CD4-positive, alpha-beta T cell (primary cell): Measurements from ENCODE around the gene NAV2. TPM values are rescaled to one million over a fixed set of nuclear protein-coding genes. Genes with fewer than 3 reads are reported as not detected.

Experiments used
- ATAC-seq: fragments of 200-7000 bp; cut with Tn5 transposase; one replicate; pipeline ENCODE4 v1.10.0; 2022; ENCODE audit warnings: mild to moderate bottlenecking; ENCODE audit not compliant: poor library complexity
- CTCF ChIA-PET: fragments of 350-600 bp; sonication (Branson Sonifier 250); formaldehyde crosslinking; loops from one replicate; lab custom pipeline; 2021; ENCODE audit warnings: antibody characterized with exemption, inconsistent platforms; lab: Charles Lee
- POLR2A ChIA-PET: fragments of 350-600 bp; sonication (Branson Sonifier 250); formaldehyde crosslinking; loops from one replicate; lab custom pipeline; 2021; ENCODE audit warnings: antibody characterized with exemption, inconsistent platforms; lab: Charles Lee
- DNase-seq, 14 experiments: peaks; one replicate each; pipeline ENCODE4 v3.0.0-alpha.2; 2013 to 2020; ENCODE audit warnings: mixed read lengths in 2 of 14
- H3K27ac ChIP-seq, 2 donors: one replicate each; pipeline versions ENCODE4 v1.5.1 to v1.7.0; 2013; ENCODE audit warnings: low read length in 2 of 2, low read depth in 1 of 2, mild to moderate bottlenecking in 1 of 2
- H3K27me3 ChIP-seq, 2 experiments: 1 replicate in 1 of 2; 2 replicates in 1 of 2; pipeline versions ENCODE4 v1.6.1 to v1.7.0; 2013; ENCODE audit warnings: low read length in 2 of 2, control low read depth in 1 of 2, mild to moderate bottlenecking in 1 of 2, moderate library complexity in 1 of 2; ENCODE audit not compliant: insufficient read depth in 2 of 2, control insufficient read depth in 1 of 2
- H3K36me3 ChIP-seq: one replicate; pipeline ENCODE4 v1.6.1; 2013; ENCODE audit warnings: low read length, control low read depth; ENCODE audit not compliant: insufficient read depth
- H3K4me1 ChIP-seq: one replicate; pipeline ENCODE4 v1.6.1; 2013; ENCODE audit warnings: low read length, control low read depth; ENCODE audit not compliant: insufficient read depth
- H3K4me3 ChIP-seq: one replicate; pipeline ENCODE4 v1.5.1; 2013; ENCODE audit warnings: mild to moderate bottlenecking, low read length, moderate library complexity
- H3K9me3 ChIP-seq, 2 experiments: 1 replicate in 1 of 2; 2 replicates in 1 of 2; pipeline versions ENCODE4 v1.6.1 to v1.7.0; 2013; ENCODE audit warnings: low read length in 2 of 2, mild to moderate bottlenecking in 2 of 2, control low read depth in 1 of 2, moderate library complexity in 1 of 2; ENCODE audit not compliant: control insufficient read depth in 1 of 2, insufficient read depth in 1 of 2
- H3K27ac Mint-ChIP-seq: one replicate; pipeline ENCODE4 v1.8.0; 2020; ENCODE audit warnings: mixed read lengths
- H3K27me3 Mint-ChIP-seq: one replicate; pipeline ENCODE4 v1.8.0; 2021; ENCODE audit warnings: mixed read lengths
- H3K36me3 Mint-ChIP-seq: one replicate; pipeline ENCODE4 v1.8.0; 2021; ENCODE audit warnings: low read depth, mixed read lengths
- H3K4me1 Mint-ChIP-seq: one replicate; pipeline ENCODE4 v1.8.0; 2021; ENCODE audit warnings: low read depth, mixed read lengths
- H3K4me3 Mint-ChIP-seq: one replicate; pipeline ENCODE4 v1.8.0; 2020; ENCODE audit warnings: mild to moderate bottlenecking, mixed read lengths
- H3K9me3 Mint-ChIP-seq: one replicate; pipeline ENCODE4 v1.8.0; 2020; ENCODE audit warnings: mixed read lengths
- CTCF ChIP-seq: fragments of 200-600 bp; IDR thresholded peaks from one replicate; pipeline ENCODE4 v1.8.0; 2022; ENCODE audit warnings: antibody characterized with exemption, mild to moderate bottlenecking
- intact Hi-C, 2 experiments: fragments of 100-400 bp; cut with DNase I in 1 of 2; cut with micrococcal nuclease in 1 of 2; formaldehyde crosslinking; loops; one replicate each; pipeline versions ENCODE4 v1.15.1 to v1.9.0; 2023 to 2025; cut with DNase I, micrococcal nuclease
- total RNA-seq, 174 experiments: library from RNA in 2 of 174; stranded (reverse) in 2 of 174; gene quantifications; one replicate each; pipeline ENCODE4 v1.2.3 and lab custom pipeline; 2021 to 2026

The NAV2 gene
- total RNA-seq, 2 experiments from 2014 or later = 0.55 to 0.64 TPM

DNA sequence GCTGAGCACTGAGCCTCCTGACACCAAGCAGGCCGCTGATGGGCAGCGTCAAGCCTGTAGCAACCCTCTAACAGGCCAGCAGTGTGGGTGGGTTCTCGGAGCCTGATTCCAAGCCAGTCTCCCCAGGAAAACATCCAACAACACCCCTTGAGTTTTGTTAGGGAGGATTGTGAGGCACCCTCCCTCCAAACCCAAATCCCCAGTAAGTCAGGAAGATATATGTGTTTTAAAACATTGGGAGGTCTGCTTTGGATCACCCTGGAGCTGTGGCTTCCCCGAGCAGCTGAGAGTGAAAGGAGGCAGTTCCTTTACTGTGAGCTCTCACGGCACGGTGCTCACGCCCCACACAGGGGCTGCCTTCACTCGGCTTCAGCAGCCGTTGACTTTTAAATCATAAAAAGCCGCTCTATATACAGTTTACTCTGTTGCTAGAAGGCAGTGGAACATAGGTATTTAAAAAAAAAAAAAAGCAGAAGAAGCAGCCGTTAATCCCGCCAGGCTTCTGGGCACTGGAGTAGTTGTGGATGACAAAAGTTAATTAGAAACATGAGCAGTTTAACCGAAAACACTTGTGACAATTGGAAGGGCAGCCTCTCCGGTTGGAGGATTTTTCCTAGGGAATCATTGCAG lies 218.6 kb downstream of the NAV2 start:
- POLR2A ChIA-PET = no interaction called here
- Mint-ChIP-seq H3K27ac (no peak overlapping the region), H3K27me3 (no peaks in the 10 kb centered on the region), H3K4me1 (no peaks in the 10 kb centered on the region), H3K36me3 (no peaks in the 10 kb centered on the region), H3K9me3 (no peaks in the 10 kb centered on the region), H3K4me3 (no peak overlapping the region)
- Histone ChIP-seq H3K4me1 (no peaks in the 10 kb centered on the region), H3K27ac (no peak overlapping the region), H3K9me3 (peaks cover 0 to 4% of the 10 kb centered on the region in 2 experiments), H3K4me3 (no peak overlapping the region), H3K36me3 (no peaks in the 10 kb centered on the region), H3K27me3 (no peaks in the 10 kb centered on the region)
- DNase-seq (no peak), ATAC-seq (no peak)
- intact Hi-C loops = no loop called here
- no peak for TF ChIP-seq CTCF
- CTCF ChIA-PET = no interaction called here

DNA sequence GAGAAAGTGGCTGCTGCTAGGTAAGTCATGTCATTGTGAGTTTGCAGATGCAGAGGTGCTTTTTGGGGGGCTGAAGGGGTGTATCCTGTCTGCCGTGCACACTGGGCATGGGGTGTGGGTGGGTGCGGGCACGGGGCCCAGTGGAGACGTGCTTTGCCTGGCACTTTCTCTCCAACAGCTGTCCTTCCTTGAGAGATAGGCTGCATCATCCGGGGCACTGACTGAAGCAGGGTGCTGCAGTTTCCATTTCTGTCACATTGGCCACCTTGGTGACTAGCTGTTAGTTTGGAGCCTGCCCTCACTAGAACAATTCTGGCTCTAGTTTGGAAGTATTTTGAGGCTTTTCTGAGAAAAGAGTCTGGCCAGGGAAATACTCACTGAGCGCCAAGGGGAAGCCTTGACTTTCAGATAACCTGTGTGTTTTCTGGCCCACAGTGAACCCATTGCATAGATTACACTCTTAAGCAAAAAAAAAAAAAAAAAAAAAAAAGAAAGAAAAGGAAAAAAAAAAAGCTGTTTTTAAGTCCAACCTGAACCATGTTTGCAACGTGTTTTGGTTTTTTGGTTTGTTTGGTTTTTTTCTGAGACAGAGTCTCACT lies 219.2 kb downstream of the NAV2 start:
- H3K4me1 Mint-ChIP-seq = no peaks in the 10 kb centered on the region
- H3K36me3 Mint-ChIP-seq = no peaks in the 10 kb centered on the region
- H3K27ac Mint-ChIP-seq = no peak overlapping the region
- H3K4me1 ChIP-seq = no peaks in the 10 kb centered on the region
- H3K4me3 Mint-ChIP-seq = no peak overlapping the region
- H3K27ac ChIP-seq = no peak overlapping the region
- H3K27me3 ChIP-seq = no peaks in the 10 kb centered on the region
- ChIA-PET POLR2A (no interaction called here), CTCF (no interaction called here)
- H3K9me3 Mint-ChIP-seq = no peaks in the 10 kb centered on the region
- no peak for ATAC-seq
- DNase-seq = no peak
- peaks cover 0 to 4% of the 10 kb centered on the region in 2 experiments for H3K9me3 ChIP-seq
- no peak for TF ChIP-seq CTCF
- H3K27me3 Mint-ChIP-seq = no peaks in the 10 kb centered on the region
- intact Hi-C loops = no loop called here
- H3K36me3 ChIP-seq = no peaks in the 10 kb centered on the region
- no peak overlapping the region for H3K4me3 ChIP-seq

- intact Hi-C loops = no loop called here
- ChIA-PET CTCF (no interaction called here), POLR2A (no interaction called here)
- no peaks in the 10 kb centered on the region for H3K36me3 ChIP-seq
- H3K4me1 ChIP-seq = no peaks in the 10 kb centered on the region
- no peak for ATAC-seq
- no peak for TF ChIP-seq CTCF
- no peaks in the 10 kb centered on the region for H3K9me3 Mint-ChIP-seq
- no peak overlapping the region for H3K4me3 ChIP-seq
- no peak for DNase-seq
- H3K27me3 ChIP-seq = no peaks in the 10 kb centered on the region
- no peak overlapping the region for H3K4me3 Mint-ChIP-seq
- H3K36me3 Mint-ChIP-seq = no peaks in the 10 kb centered on the region
- no peaks in the 10 kb centered on the region for H3K4me1 Mint-ChIP-seq
- H3K9me3 ChIP-seq = peaks cover 0 to 4% of the 10 kb centered on the region in 2 experiments
- H3K27ac Mint-ChIP-seq = no peak overlapping the region
- no peak overlapping the region for H3K27ac ChIP-seq
- no peaks in the 10 kb centered on the region for H3K27me3 Mint-ChIP-seq
Measured at GRCh38 chr11:19933132-19933735, 220.6 kb downstream of the NAV2 start.
